ENCODE results near the gene LYPLA2. TPM values are rescaled to one million over a fixed set of nuclear protein-coding genes. Genes with fewer than 3 reads are reported as not detected.

The LYPLA2 gene
- total RNA-seq, 1 experiment from 2014 or later: 78.0 TPM

GRCh38 chr1:23797478-23798448 lies 6.8 kb downstream of the LYPLA2 start:
- DNase-seq (ENCODE audit: low read depth, low spot score): no peak
- no peak overlapping the region for H3K4me2 ChIP-seq (ENCODE audit: low read length)
- H3K4me3 ChIP-seq (replicated peaks in 1 of 2; ENCODE audit: low read depth in 1 of 2, low read length in 2 of 2): no peak overlapping the region
- TF ChIP-seq ELF1 (IDR thresholded peaks at IDR 0.05; ENCODE audit: borderline replicate concordance, low read depth): no peak
- peak; percentile 39; the same call in 1 of the 2 replicates for TF ChIP-seq POLR2AphosphoS5 (IDR thresholded peaks at IDR 0.05; ENCODE audit: low read depth, low read length)
- H4K20me1 ChIP-seq (ENCODE audit: insufficient read depth): no peaks in the 10 kb centered on the region
- peaks cover 33% of the 10 kb centered on the region for H3K79me2 ChIP-seq (ENCODE audit: insufficient read depth, low read length)
- H3K9me3 ChIP-seq (ENCODE audit: control insufficient read depth in 1 of 2, insufficient read depth in 1 of 2, low read depth in 1 of 2, low read length in 2 of 2): no peaks in the 10 kb centered on the region
- no TSS peak for BruUV-seq (replicated peaks)
- H3K27ac ChIP-seq (ENCODE audit: low read depth, low read length): peak overlapping the region; percentile 1; the same call in 1 of the 2 replicates
- H3K27me3 ChIP-seq (ENCODE audit: insufficient read depth, low read length): no peaks in the 10 kb centered on the region
- intact Hi-C loops (cut with micrococcal nuclease): loop anchor here (5.0 kb wide), 1 partner anchor 120 kb away; no protein-coding TSS in a partner anchor
- peaks cover 19 to 46% of the 10 kb centered on the region in 2 experiments for H3K4me1 ChIP-seq (ENCODE audit: control insufficient read depth in 1 of 2, insufficient read depth in 2 of 2, low read length in 2 of 2)
- RAD21 ChIA-PET (ENCODE audit: low non-redundant PET in 1 of 2, low total read pairs in 2 of 2, uncharacterized antibody in 2 of 2, unreplicated experiment in 2 of 2): interaction anchor here in 1 of 2 experiments (0.6 kb wide), 1 partner anchor 99 kb away, joined by 3 read pairs; no protein-coding TSS in a partner anchor
- H3K9ac ChIP-seq (ENCODE audit: low read length): no peak overlapping the region
- ATAC-seq: no peak
- POLR2A ChIA-PET: no interaction called here
- no peak overlapping the region for H2AFZ ChIP-seq (ENCODE audit: low read depth, low read length, poor library complexity, severe bottlenecking)
- peaks cover 15 to 33% of the 10 kb centered on the region in 2 experiments; a peak in 3 of 4 replicates for H3K36me3 ChIP-seq (ENCODE audit: control insufficient read depth in 1 of 2, insufficient read depth in 2 of 2, low read length in 2 of 2)
- CTCF ChIA-PET: interaction anchor here (0.7 to 2.7 kb wide), 3 partner anchors 110 to 119 kb away, joined by 3 to 13 read pairs (median 6); no protein-coding TSS in a partner anchor
- H3K9me2 ChIP-seq (ENCODE audit: insufficient read depth): no peaks in the 10 kb centered on the region

DNA sequence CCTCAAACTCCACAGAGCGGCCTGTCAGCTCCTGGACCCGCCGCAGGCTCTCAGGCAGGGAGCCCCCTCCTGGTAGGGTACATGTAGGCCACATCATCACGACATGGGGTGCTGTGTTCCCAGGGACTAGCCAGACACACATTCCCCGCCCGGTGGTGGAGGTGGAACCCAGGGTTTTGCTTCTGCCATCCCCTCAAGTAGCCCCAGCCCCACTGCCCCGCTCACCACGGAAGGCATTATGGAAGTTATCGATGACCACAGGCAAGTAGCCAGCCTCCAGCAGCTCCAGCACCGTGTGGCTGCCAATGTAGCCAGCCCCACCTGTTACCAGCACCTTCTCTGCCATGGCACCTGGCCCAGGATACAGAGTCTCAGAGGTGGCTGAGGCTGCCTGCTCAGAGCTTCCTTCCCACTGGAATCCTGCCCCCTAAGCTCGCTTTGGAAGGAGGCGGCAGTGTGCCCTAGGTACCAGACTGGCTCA lies 7.8 kb downstream of the LYPLA2 start:
- Histone ChIP-seq H3K9me2 (ENCODE audit: insufficient read depth) (no peaks in the 10 kb centered on the region), H3K27me3 (ENCODE audit: insufficient read depth, low read length) (no peaks in the 10 kb centered on the region), H3K36me3 (ENCODE audit: control insufficient read depth in 1 of 2, insufficient read depth in 2 of 2, low read length in 2 of 2) (peaks cover 10 to 26% of the 10 kb centered on the region in 2 experiments; a peak in 3 of 4 replicates), H3K4me1 (ENCODE audit: control insufficient read depth in 1 of 2, insufficient read depth in 2 of 2, low read length in 2 of 2) (peaks cover 10 to 37% of the 10 kb centered on the region in 2 experiments), H3K9ac (ENCODE audit: low read length) (peak overlapping the region; percentile 87), H3K4me2 (ENCODE audit: low read length) (peak overlapping the region; percentile 92), H4K20me1 (ENCODE audit: insufficient read depth) (no peaks in the 10 kb centered on the region), H3K4me3 (replicated peaks in 1 of 2; ENCODE audit: low read depth in 1 of 2, low read length in 2 of 2) (peak overlapping the region; percentile 65 to 94), H3K79me2 (ENCODE audit: insufficient read depth, low read length) (peaks cover 23% of the 10 kb centered on the region; the same call in 1 of the 2 replicates), H2AFZ (ENCODE audit: low read depth, low read length, poor library complexity, severe bottlenecking) (no peak overlapping the region), H3K9me3 (ENCODE audit: control insufficient read depth in 1 of 2, insufficient read depth in 1 of 2, low read depth in 1 of 2, low read length in 2 of 2) (no peaks in the 10 kb centered on the region), H3K27ac (ENCODE audit: low read depth, low read length) (peak overlapping the region; percentile 93)
- TF ChIP-seq CTCF (IDR thresholded peaks at IDR 0.05 in 2 of 3, conservative IDR thresholded peaks at IDR 0.05 in 1 of 3; ENCODE audit: borderline replicate concordance in 1 of 3, insufficient read depth in 1 of 3, low read depth in 2 of 3, low read length in 2 of 3) (peak in 2 of 3 experiments; percentile 24 to 34; a peak in 3 of 6 replicates), JUND (IDR thresholded peaks at IDR 0.05) (no peak), ZNF274 (IDR thresholded peaks at IDR 0.05; ENCODE audit: low read depth, low read length) (no peak)
- ChIA-PET POLR2A (interaction anchor here (2.0 kb wide), 1 partner anchor 7 kb away, joined by 9 read pairs; the partner anchor contains the start of gene LYPLA2), RAD21 (ENCODE audit: low non-redundant PET in 1 of 2, low total read pairs in 2 of 2, uncharacterized antibody in 2 of 2, unreplicated experiment in 2 of 2) (interaction anchor here (1.1 to 1.2 kb wide), 2 partner anchors 27 to 118 kb away, joined by 4 read pairs; no protein-coding TSS in a partner anchor), CTCF (interaction anchor here (0.7 to 2.7 kb wide), 3 partner anchors 11 to 118 kb away, joined by 3 to 13 read pairs (median 3); no protein-coding TSS in a partner anchor)
- ATAC-seq (no peak), DNase-seq (ENCODE audit: low read depth, low spot score) (no peak)
- no TSS peak for BruUV-seq (replicated peaks)
- intact Hi-C loops (cut with micrococcal nuclease): loop anchor here (5.0 kb wide), 1 partner anchor 119 kb away; no protein-coding TSS in a partner anchor
